Activated CD4-positive, CD25-positive, alpha-beta regulatory T cell treated with anti-CD3 and anti-CD28 coated beads, Interleukin-2, amount 50 U/mL, for 16 hours (primary cell): ENCODE data around the gene MCF2L2.
"Not testable (repeated sequence)": the region's sequence is repeated elsewhere in the genome, so short reads cannot be mapped to it uniquely, and the experiment has no call there.

Source experiments
- DNase-seq: peaks from one replicate; pipeline ENCODE4 v3.0.0-alpha.2; 2020; ENCODE audit warnings: low read depth, low spot score

Gene MCF2L2

DNA sequence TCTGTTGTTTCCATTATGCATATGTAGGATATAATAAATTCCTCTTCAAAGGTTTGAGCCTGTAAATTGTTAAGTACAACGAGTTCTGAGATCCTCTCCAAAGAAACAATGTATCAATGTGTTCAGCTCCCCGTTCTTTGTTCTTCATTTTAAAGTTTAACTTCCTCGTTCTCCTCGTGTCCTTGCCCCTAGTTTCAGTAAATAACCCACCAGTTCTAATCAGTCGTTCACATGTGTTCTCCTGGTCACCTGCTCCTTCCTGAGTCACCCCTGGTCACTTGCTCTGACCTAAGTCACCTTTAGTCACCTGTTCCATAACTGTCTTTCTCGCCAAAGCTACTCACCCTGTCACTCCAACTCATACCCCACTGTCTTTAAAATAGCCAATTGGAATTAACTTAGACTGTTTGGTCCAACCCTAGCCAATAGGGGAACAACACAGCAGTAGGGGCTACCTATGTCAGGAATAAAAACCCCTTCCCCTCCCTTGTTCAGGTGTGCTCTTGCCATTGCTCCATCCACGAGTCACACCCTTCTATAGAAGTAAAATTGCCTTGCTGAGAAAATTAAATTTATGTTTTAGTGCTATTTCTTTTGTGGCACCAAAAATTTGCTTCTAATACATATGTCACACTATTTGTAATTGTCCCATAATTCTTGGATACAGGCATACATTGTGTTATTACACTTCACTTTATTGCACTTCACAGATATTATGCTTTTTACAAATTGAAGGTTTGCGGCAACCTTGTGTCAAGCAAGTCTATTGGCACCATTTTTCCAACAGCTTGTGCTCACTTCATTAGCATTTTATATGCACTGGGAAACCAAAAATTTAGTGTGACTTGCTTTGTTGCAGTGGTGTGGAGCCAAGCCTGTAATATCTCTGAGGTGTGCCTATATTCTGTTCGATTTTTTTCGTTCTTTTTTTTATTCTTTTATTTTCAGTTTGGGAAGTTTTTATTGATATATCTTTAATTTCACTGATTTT is 15.3 kb upstream of the MCF2L2 start:
- DNase-seq, result no peak

GRCh38 chr3:183442994-183443393 is 14.6 kb upstream of the MCF2L2 start:
- no peak for DNase-seq

DNA sequence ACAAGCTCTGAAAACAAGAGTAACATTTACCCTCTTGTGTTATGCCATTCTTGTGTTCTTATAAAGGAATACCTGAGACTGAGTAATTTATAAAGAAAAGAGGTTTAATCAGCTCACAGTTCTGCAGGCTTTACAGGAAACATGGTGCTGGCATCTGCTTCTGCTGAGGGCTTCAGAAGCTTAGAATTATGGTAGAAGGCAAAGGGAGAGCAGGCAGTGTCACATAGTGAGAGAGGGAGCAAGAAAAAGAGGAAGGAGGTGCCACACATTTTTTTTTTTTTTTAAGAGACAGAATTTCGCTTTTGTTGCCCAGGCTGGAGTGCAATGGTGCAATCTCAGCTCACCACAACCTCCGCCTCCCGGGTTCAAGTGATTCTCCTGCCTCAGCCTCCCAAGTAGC is 12.1 kb upstream of the MCF2L2 start:
- DNase-seq, result not testable (repeated sequence)

- DNase-seq, result no peak
Observed at GRCh38 chr3:183439515-183439914, 11.1 kb upstream of the MCF2L2 start.

- no peak for DNase-seq
Observed at GRCh38 chr3:183438735-183439134, 10.3 kb upstream of the MCF2L2 start.

DNA sequence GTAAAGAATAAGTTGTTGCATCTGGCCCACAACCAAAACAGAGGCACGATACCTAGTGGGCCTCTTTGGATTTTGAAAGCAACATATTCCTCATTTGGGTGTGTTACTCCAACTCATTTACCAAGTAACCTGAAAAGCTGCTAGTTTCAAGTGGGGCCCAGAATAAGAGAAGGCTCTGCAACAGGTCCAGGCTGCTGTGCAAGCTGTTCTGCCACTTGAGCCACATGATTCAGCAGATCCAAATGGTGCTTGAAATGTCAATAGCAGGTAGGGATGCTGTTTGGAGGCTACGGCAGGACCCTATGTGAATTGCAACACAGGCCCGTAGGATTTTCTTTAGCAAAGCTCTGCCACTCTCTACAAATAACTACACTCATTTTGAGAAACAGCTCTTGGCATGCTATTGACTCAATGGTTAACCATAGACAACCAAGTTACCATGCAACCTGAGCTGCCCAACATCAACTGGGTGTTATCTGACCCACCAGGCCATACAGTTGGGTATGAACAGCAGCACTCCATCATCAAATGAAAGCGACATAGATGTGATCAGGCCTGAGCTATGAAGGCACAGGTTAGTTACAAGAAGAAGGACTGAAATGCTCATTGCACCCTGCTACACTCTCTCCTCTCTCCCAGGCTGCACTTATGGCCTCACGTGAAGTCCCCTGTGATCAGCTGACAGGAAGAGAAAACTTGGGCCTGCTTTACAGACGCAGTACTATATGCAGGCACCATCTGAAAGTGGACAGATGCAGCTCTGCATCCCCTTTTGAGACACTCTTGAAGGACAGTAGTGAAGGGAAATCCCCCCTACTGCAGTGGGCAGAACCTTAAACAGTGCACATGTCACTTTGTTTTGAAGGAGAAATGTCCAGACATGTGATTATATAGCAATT is 9.5 kb upstream of the MCF2L2 start:
- no peak for DNase-seq

- no peak for DNase-seq
Observed at GRCh38 chr3:183437061-183437460, 8.6 kb upstream of the MCF2L2 start.

DNA sequence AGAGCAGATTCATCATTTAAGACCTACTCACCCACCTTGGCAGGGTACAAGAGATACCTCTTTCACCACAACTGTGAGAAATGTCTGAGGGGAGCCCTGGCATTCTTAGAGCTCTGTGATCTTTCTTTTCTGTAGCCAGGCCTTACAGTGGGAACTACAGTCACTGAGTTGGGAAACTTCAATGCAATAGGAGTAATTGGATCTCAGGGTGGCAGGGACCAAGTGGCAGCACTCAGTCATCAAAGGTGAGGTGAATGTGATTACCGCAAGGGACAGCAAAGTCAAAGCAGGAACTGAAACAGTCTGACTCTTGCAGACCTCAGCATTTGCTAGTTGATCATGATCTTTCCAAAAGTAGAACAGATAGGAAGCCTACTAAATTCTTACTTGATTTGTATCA is 7.2 kb upstream of the MCF2L2 start:
- DNase-seq, result no peak

DNA sequence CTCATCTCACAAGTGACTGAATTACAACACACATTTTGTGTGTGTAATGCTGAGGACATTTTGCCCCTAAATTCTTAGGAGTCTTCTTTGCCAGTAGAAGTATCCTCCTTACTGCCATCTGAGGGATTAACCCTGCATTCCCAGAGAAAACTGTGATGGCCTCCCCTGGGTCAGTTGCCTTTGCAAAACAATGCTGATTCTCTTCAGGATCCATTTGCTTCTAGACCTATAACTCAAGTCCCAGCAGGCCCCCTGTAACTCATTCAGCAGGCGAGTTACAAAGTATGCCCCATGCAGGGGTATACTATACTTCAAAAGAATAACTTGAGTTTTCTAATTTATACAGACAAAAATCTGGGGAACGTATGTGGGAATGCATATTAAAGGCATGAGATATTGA is 6.6 kb upstream of the MCF2L2 start:
- no peak for DNase-seq

DNA sequence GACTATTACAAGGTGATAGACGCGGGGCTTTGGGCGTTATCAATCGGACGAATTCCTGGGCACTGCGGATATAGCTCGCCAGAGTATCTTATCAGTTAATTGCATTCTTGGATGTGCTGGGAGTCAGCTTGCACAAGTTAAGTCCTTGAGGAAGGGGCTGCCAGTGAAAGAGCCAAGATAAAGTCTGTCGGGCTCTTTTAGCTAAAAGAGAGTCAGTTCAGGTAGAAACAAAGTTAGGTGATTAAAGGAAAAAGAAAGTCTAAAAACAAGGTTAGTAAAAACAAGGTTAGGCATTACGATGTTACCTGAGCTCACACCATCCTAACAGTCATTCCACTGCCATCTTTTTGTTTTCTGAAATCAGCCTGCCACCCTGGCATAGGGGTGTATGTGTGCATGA is 6.1 kb upstream of the MCF2L2 start:
- DNase-seq, result no peak

DNA sequence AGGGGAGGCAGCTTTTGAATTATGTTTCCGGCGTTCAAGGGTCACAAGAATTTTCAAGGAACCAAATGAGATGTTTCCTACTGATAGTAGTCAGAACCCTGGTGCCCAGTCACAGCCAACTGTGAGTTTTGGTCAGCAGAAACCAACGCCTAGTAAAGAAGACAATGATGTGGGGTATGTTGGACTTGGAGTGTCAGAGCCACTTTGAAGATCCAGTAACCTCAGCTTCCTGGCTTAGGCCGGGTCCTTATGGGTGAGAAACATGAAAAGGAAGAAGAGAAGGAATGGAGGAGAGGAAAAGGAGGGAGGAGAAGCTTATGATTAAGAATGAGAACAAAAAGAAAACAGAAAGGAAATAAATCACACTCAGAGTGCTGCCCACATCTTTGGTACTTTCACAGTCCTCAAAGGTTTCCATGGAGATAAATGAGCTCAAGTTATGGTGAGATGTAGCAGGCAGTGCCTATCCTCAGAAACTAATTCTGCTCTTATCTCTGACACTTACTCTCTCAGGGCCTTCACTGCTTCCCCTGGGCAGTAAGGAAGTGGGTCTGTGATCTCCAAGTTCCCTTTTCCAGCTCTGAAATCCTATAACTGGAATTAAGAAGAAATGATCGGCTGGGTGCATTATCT is 2.0 kb upstream of the MCF2L2 start:
- DNase-seq, result no peak

DNA sequence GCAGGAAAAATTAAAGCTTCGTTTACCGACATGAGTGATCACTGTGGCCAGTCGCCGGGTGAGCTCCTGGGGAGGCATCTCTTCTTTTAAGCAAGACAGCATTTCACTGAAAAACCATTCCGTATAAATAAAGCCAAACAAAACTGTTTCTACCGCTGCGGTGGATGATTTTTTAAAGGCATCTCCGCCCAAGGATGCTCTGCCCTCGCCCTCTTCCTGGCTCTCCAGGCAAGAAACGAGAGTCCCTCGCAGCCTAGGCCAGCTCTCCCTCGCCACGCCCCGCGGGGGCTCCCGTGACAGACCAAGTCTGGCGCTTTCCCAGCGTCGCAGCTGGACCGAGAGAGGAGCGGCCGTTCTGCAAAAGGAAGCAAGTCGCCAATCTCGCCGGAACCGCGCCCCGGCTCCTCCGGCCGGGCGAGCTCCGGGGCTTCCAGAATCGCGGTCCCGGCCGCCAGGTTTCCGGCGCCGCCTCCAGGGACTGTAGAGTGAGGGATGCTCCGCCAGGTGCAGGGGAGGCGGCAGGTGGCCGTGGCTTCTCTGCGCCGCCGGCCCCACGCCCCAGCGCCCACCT is 458 bp downstream of the MCF2L2 start:
- no peak for DNase-seq

GRCh38 chr3:183427196-183427875 is 1.1 kb downstream of the MCF2L2 start:
- DNase-seq, result no peak

GRCh38 chr3:183418807-183419206 is 9.6 kb downstream of the MCF2L2 start:
- DNase-seq, result not testable (repeated sequence)

DNA sequence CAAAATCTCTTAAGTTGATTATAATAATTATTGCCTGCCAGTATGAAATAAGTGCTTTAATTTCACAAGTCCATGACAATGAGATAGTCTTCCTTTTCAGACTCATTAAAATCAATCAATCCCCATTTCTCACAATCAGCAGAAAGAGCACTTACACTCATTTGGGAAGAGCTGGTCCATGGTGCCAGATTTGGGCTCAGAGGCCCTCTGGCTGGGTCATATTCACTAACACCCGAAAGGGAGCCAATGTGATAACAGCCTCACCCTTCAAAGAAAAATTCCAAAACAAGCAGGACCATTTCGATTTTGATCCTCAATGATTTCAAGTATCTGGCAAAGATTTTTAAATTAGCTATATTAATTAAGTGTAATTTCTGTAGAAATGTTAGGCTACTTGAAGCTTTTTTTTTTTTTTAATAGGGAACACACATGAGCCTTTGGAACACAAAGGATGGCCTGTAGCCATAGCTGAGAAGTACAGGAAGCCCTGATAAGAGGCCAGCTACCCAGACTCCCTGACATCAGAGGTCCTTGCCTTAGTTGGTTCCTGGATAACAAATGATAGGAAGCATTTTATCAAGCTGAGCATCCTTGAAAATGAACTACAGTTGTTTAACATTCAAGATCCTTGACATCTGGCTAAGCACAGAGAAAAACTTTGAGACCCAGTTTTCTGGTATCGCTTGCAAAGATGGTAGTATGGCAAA is 17.1 kb downstream of the MCF2L2 start:
- no peak for DNase-seq

- DNase-seq, result no peak
Observed at GRCh38 chr3:183410759-183411158, 17.7 kb downstream of the MCF2L2 start.

GRCh38 chr3:183410280-183410679 is 18.1 kb downstream of the MCF2L2 start:
- DNase-seq, result no peak

DNA sequence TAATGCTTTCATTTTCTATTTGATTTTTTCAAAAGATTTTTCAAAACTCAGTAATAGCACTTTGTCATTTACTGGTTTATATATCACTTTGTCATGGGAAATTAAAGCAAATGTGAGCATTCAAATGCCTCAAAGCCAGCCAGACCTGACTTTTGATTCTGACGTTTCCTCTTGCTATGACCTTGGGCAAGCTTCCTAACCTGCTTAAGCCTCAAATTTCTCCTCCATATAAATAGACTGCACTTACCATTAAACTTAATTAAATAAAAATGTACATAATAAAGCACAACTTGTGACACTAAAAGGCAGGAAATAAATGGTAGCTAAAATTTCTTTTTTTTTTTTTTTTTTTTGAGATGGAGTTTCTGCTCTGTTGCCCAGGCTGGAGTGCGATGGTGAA is 19.2 kb downstream of the MCF2L2 start:
- no peak for DNase-seq

DNA sequence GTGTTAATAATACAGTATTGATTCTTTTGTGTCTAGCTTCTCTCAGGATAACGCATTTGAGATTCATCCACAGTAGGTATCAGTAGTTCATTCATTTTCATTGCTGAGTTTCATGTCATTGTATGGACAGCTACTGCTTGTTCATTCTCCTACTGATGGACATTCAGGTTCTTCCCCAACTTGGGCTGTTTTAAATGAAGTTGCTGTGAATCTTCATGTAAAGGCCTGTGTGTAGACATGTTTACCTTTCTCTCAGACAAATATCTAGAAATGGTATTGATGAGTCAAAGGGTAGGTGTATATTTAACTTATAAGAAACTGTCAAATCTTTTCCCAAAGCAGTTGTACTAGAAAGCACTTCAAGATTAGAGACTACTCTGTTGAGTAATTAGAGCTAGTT is 26.7 kb downstream of the MCF2L2 start:
- DNase-seq, result no peak

DNA sequence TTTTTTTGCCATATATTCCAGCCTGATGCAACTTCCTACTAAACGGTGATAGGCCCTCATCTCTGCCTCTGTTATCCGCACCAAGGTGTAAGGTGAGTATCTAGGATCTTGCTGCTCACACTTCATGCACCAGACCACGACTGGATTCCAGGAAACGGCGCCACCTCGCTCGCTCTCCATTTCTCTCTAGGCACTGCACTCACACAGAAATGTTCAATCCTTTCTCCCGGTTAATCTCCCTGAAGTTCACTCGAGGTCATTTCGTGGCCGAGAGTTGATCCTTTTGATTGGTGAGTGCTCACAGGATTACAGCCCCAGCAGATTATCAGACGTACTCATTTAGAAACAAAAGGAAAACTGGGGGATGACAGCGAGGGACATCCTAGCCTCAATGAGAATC is 28.1 kb downstream of the MCF2L2 start:
- no peak for DNase-seq
